Inferior parietal cortex (tissue), 1 donor: Measurements from ENCODE around the gene MRPL49.
"Not testable (repeated sequence)": the region's sequence is repeated elsewhere in the genome, so short reads cannot be mapped to it uniquely, and the experiment has no call there.

Experiments
- DNase-seq: peaks from one replicate; pipeline ENCODE4 v3.0.0-alpha.2; 2016; ENCODE audit errors: extremely low spot score

Gene MRPL49

GRCh38 chr11:65117206-65118096 is 4.7 kb upstream of the MRPL49 start, which contains the start of gene ZNHIT2:
Gene ZNHIT2, minus strand, starts transcription at chr11:65117701. Its CDS starts 48 bp downstream, at chr11:65117653.
- DNase-seq: peak; percentile 99

- no peak for DNase-seq
These were observed 3.9 kb upstream of the MRPL49 start for GRCh38 chr11:65118097-65118837.

GRCh38 chr11:65118891-65119669 is 3.0 kb upstream of the MRPL49 start:
- DNase-seq: not testable (repeated sequence)

- DNase-seq: no peak
These were observed 2.5 kb upstream of the MRPL49 start for GRCh38 chr11:65119670-65119995.

GRCh38 chr11:65120831-65121230 is 1.3 kb upstream of the MRPL49 start:
- no peak for DNase-seq

- no peak for DNase-seq
These were observed 665 bp upstream of the MRPL49 start for GRCh38 chr11:65121447-65121864.

GRCh38 chr11:65124480-65125196 is 2.5 kb downstream of the MRPL49 start:
- DNase-seq: no peak

GRCh38 chr11:65125197-65126056 is 3.3 kb downstream of the MRPL49 start:
- DNase-seq: no peak

GRCh38 chr11:65126624-65127274 is 4.6 kb downstream of the MRPL49 start:
- DNase-seq: no peak

GRCh38 chr11:65127473-65128181 is 5.5 kb downstream of the MRPL49 start:
- DNase-seq: no peak

- no peak for DNase-seq
These were observed 6.3 kb downstream of the MRPL49 start for GRCh38 chr11:65128182-65129145.

- no peak for DNase-seq
These were observed 7.7 kb downstream of the MRPL49 start for GRCh38 chr11:65129649-65130441.

- no peak for DNase-seq
These were observed 8.7 kb downstream of the MRPL49 start for GRCh38 chr11:65130631-65131416.

- no peak for DNase-seq
These were observed 9.3 kb downstream of the MRPL49 start for GRCh38 chr11:65131417-65131776.

- DNase-seq: no peak
These were observed 9.7 kb downstream of the MRPL49 start for GRCh38 chr11:65131895-65132237.

GRCh38 chr11:65132238-65132987 is 10.3 kb downstream of the MRPL49 start:
- no peak for DNase-seq
